HEK293 (cell line): ENCODE results near the gene CPNE2.
"Not testable (repeated sequence)": the region's sequence is repeated elsewhere in the genome, so short reads cannot be mapped to it uniquely, and the experiment has no call there.

Experiments used
- CTCF ChIA-PET: fragments of 350-600 bp; formaldehyde crosslinking; extraction: SDS; loops from one replicate; lab custom pipeline; 2021; ENCODE audit warnings: antibody characterized with exemption; lab: Yijun Ruan, JAX
- POLR2A ChIA-PET: fragments of 300-600 bp; formaldehyde crosslinking; extraction: SDS; loops from one replicate; lab custom pipeline; 2020; ENCODE audit warnings: antibody characterized with exemption, inconsistent platforms; lab: Yijun Ruan, JAX
- H3K27ac ChIP-seq: fragments of 200-500 bp; sonication (Bioruptor generic); 2 replicates; pipeline ENCODE4 v1.5.1; 2014; ENCODE audit warnings: low read depth, low read length, control low read depth, inconsistent platforms; ENCODE audit errors: extremely low read depth
- H3K36me3 ChIP-seq, 2 experiments: fragments of 200-500 bp in 1 of 2; sonication (Bioruptor generic) in 1 of 2; 1 replicate in 1 of 2; 2 replicates in 1 of 2; pipeline ENCODE4 v1.5.1; 2014 to 2017; ENCODE audit warnings: inconsistent platforms in 2 of 2, low read length in 2 of 2; ENCODE audit not compliant: control insufficient read depth in 2 of 2, insufficient read depth in 1 of 2
- H3K4me1 ChIP-seq: fragments of 200-500 bp; sonication (Bioruptor generic); 2 replicates; pipeline ENCODE4 v1.5.1; 2014; ENCODE audit warnings: mild to moderate bottlenecking, low read length, inconsistent platforms; ENCODE audit not compliant: control insufficient read depth, insufficient read depth
- H3K4me3 ChIP-seq: 2 replicates; pipeline ENCODE4 v1.5.1; 2011; ENCODE audit warnings: low read depth, mild to moderate bottlenecking, control low read depth, low read length, moderate library complexity
- H3K9me3 ChIP-seq: fragments of 200-500 bp; sonication (Bioruptor generic); 2 replicates; pipeline ENCODE4 v1.5.1; 2014; ENCODE audit warnings: low read depth, low read length, inconsistent platforms; ENCODE audit not compliant: control insufficient read depth, insufficient read depth
- BCL11B ChIP-seq: fragments of 450-650 bp; formaldehyde crosslinking; IDR thresholded peaks from 2 replicates; pipeline ENCODE4 v1.5.1; 2016; ENCODE audit warnings: low read depth, missing biosample characterization, missing genetic modification characterization
- KLF10 ChIP-seq: fragments of 450-650 bp; IDR thresholded peaks from 2 replicates; pipeline ENCODE4 v1.5.1; 2018; ENCODE audit warnings: missing biosample characterization, mild to moderate bottlenecking, missing genetic modification characterization
- WT1 ChIP-seq: fragments of 450-650 bp; formaldehyde crosslinking; IDR thresholded peaks from 2 replicates; pipeline ENCODE4 v1.5.1; 2016; ENCODE audit warnings: missing biosample characterization, missing genetic modification characterization
- ZBTB17 ChIP-seq: fragments of 450-650 bp; formaldehyde crosslinking; IDR thresholded peaks from 2 replicates; pipeline ENCODE4 v1.5.1; 2016; ENCODE audit warnings: missing biosample characterization, missing genetic modification characterization
- ZBTB48 ChIP-seq: fragments of 450-650 bp; formaldehyde crosslinking; IDR thresholded peaks from 2 replicates; pipeline ENCODE4 v1.5.1; 2016; ENCODE audit warnings: missing biosample characterization, missing genetic modification characterization
- ZNF146 ChIP-seq: fragments of 450-650 bp; formaldehyde crosslinking; IDR thresholded peaks from 2 replicates; pipeline ENCODE4 v1.5.1; 2016; ENCODE audit warnings: missing biosample characterization, missing genetic modification characterization
- ZNF274 ChIP-seq, 2 experiments: fragments of 200-500 bp in 1 of 2; fragments of 450-650 bp in 1 of 2; sonication (Bioruptor generic) in 1 of 2; formaldehyde crosslinking in 1 of 2; IDR thresholded peaks; 2 replicates each; pipeline versions ENCODE4 v1.5.1 to v1.6.1; 2014 to 2016; ENCODE audit warnings: borderline replicate concordance in 1 of 2, inconsistent platforms in 1 of 2, low read length in 1 of 2, missing biosample characterization in 1 of 2, missing genetic modification characterization in 1 of 2
- ZNF335 ChIP-seq: fragments of 450-650 bp; formaldehyde crosslinking; conservative IDR thresholded peaks from 2 replicates; pipeline ENCODE4 v1.5.1; 2016; ENCODE audit warnings: missing biosample characterization, missing genetic modification characterization
- ZNF37A ChIP-seq: fragments of 450-650 bp; IDR thresholded peaks from 2 replicates; pipeline ENCODE4 v1.5.1; 2018; ENCODE audit warnings: missing biosample characterization, missing genetic modification characterization
- ZNF518A ChIP-seq: fragments of 450-650 bp; formaldehyde crosslinking; conservative IDR thresholded peaks from 2 replicates; pipeline ENCODE4 v1.5.1; 2016; ENCODE audit warnings: low read depth, missing biosample characterization, missing genetic modification characterization
- ZNF580 ChIP-seq: fragments of 450-650 bp; formaldehyde crosslinking; IDR thresholded peaks from 2 replicates; pipeline ENCODE4 v1.5.1; 2016; ENCODE audit warnings: missing biosample characterization, missing genetic modification characterization
- ZNF623 ChIP-seq: fragments of 450-650 bp; formaldehyde crosslinking; IDR thresholded peaks from 2 replicates; pipeline ENCODE4 v1.5.1; 2016; ENCODE audit warnings: missing biosample characterization, missing genetic modification characterization
- TF ChIP-seq, protein P1 (sequence below): fragments of 450-650 bp; IDR thresholded peaks from 2 replicates; pipeline ENCODE4 v1.5.1; 2018; ENCODE audit warnings: missing biosample characterization, mild to moderate bottlenecking, missing genetic modification characterization

CPNE2 gene

DNA sequence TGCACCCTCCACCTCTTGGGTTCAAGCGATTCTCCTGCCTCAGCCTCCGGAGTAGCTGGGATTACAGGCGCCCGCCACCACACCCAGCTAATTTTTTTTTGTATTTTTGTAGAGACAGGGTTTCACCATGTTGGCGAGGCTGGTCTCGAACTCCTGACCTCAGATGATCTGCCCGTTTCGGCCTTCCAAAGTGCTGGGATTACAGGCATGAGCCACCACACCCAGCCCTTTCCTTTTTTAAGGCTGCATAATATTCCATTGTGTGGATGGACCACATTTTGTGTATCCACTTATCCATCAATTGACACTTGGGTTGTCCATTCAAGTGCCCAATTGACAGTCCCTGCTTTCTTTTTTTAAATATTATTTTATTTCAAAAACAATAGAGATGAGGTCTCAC is 29.2 kb upstream of the CPNE2 start:
- not testable (repeated sequence) for H3K27ac ChIP-seq, H3K36me3 ChIP-seq, H3K9me3 ChIP-seq, H3K4me1 ChIP-seq, H3K4me3 ChIP-seq
- POLR2A ChIA-PET: interaction anchor here (0.6 kb wide), 1 partner anchor 11 kb away, joined by 3 read pairs; no protein-coding TSS in a partner anchor
- TF ChIP-seq ZNF146 (tag by site-specific recombination): peak; percentile 87
- TF ChIP-seq ZNF580: peak; percentile 57; the same call in 1 of the 2 replicates
- CTCF ChIA-PET: interaction anchor here (0.6 kb wide), 1 partner anchor 98 kb away, joined by 3 read pairs; no protein-coding TSS in a partner anchor

DNA sequence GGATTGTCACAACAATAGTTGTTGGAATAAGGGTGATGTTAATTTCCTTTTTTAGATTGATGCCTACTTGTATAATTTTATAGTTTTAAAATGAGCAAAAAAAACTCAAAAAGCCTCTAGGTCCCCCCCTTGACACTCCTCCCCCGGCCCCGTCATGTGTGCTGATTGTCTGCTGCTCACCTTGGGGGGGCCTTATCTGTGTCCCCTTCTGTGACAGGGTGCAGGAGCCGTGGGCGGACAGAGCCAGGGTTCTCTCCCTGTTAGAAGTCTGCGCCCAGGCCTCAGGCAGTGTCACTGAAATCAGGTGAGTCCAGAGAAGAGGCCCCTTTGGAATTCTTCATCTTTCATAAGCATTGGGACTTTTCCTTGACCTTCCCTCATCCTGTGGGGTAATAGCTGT is 27.4 kb upstream of the CPNE2 start:
- POLR2A ChIA-PET: no interaction called here
- Histone ChIP-seq H3K4me3 (no peak overlapping the region), H3K9me3 (no peaks in the 10 kb centered on the region), H3K36me3 (no peaks in the 10 kb centered on the region), H3K4me1 (no peaks in the 10 kb centered on the region), H3K27ac (no peak overlapping the region)
- CTCF ChIA-PET: no interaction called here
- TF ChIP-seq KLF10 (tag by site-specific recombination): no peak
- TF ChIP-seq ZNF274 (IDR thresholded peaks at IDR 0.05; ENCODE audit: low read length): no peak
- no peak for TF ChIP-seq ZNF274 (tag by site-specific recombination; IDR thresholded peaks at IDR 0.05; ENCODE audit: borderline replicate concordance)
- TF ChIP-seq, protein P1, sequence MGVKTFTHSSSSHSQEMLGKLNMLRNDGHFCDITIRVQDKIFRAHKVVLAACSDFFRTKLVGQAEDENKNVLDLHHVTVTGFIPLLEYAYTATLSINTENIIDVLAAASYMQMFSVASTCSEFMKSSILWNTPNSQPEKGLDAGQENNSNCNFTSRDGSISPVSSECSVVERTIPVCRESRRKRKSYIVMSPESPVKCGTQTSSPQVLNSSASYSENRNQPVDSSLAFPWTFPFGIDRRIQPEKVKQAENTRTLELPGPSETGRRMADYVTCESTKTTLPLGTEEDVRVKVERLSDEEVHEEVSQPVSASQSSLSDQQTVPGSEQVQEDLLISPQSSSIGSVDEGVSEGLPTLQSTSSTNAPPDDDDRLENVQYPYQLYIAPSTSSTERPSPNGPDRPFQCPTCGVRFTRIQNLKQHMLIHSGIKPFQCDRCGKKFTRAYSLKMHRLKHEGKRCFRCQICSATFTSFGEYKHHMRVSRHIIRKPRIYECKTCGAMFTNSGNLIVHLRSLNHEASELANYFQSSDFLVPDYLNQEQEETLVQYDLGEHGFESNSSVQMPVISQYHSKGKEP (tag by site-specific recombination): no peak
- no peak for TF ChIP-seq BCL11B (tag by site-specific recombination)
- TF ChIP-seq ZNF37A (tag by site-specific recombination): no peak
- TF ChIP-seq ZNF335: no peak
- TF ChIP-seq ZBTB48: no peak
- TF ChIP-seq ZBTB17 (tag by site-specific recombination): no peak

- TF ChIP-seq ZNF623 (peak; percentile 64), WT1 (tag by site-specific recombination) (no peak), ZNF518A (no peak)
- Histone ChIP-seq H3K4me1 (no peaks in the 10 kb centered on the region), H3K27ac (no peak overlapping the region), H3K36me3 (no peaks in the 10 kb centered on the region), H3K9me3 (no peaks in the 10 kb centered on the region), H3K4me3 (no peak overlapping the region)
- ChIA-PET CTCF (interaction anchor here (2.4 kb wide), 1 partner anchor 18 kb away, joined by 10 read pairs; no protein-coding TSS in a partner anchor), POLR2A (no interaction called here)
Observed at GRCh38 chr16:57066625-57067024, 25.8 kb upstream of the CPNE2 start.
